Brain microvascular endothelial cell (primary cell): ENCODE measurements around the gene PCDHGA8.

Experiments
- DNase-seq: peaks from one replicate; pipeline ENCODE4 v3.0.0-alpha.2; 2020
- H3K27ac ChIP-seq: fragments of 250-450 bp; sonication (Bioruptor Pico); 2 replicates; pipeline ENCODE4 v1.5.1; 2020; ENCODE audit warnings: mild to moderate bottlenecking, moderate library complexity
- H3K27me3 ChIP-seq: fragments of 250-450 bp; sonication (Bioruptor Pico); replicated peaks from 2 replicates; pipeline ENCODE4 v1.5.1; 2020; ENCODE audit warnings: mild to moderate bottlenecking
- H3K36me3 ChIP-seq: fragments of 250-450 bp; sonication (Bioruptor Pico); replicated peaks from 2 replicates; pipeline ENCODE4 v1.5.1; 2020; ENCODE audit warnings: mild to moderate bottlenecking
- H3K4me3 ChIP-seq: 2 replicates; pipeline ENCODE4 v1.5.1; 2011; ENCODE audit warnings: low read depth, mild to moderate bottlenecking, control low read depth, low read length, moderate library complexity
- in situ Hi-C: cut with HindIII; loops from 2 replicates; pipeline ENCODE4 v1.10.0; 2017; ENCODE audit warnings: low sequenced_read_pairs, low pct_ligation_motif_present
- TF ChIP-seq, protein P1 (sequence below): IDR thresholded peaks from 2 replicates; pipeline ENCODE4 v1.5.1; 2011; ENCODE audit warnings: low read depth, mild to moderate bottlenecking, moderate library complexity, low read length, control low read depth, inconsistent platforms; ENCODE audit errors: missing control alignments

Gene PCDHGA8

DNA sequence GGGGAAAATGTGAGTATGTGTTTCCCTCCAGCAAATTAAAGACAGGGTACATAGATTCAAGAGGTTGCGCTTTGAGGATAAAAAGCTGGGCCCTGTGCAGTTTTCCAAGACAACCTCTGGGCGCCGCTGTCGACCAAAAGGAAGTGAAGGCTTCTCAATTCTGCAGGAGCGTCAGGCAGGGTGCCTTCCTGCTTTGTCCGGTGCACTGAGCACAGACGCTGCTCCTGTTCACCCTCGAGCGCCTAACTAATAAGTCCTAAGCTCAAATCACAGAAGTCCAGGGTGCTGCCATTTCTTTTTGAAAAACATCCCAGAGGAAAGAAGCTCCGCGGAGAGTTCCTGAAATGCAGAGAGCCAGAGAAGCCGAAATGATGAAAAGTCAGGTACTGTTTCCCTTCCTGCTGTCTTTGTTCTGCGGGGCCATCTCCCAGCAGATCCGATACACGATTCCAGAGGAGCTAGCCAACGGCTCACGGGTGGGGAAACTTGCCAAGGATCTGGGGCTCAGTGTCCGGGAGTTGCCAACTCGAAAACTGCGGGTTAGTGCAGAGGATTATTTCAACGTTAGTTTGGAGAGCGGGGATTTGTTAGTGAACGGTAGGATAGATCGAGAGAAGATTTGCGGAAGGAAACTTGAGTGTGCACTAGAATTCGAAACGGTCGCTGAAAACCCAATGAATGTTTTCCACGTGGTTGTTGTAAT, 42.4 kb upstream of the PCDHGA8 start, which contains the start of gene PCDHGB1:
Gene PCDHGB1, plus strand, starts transcription at position 183 of the 703 bp plus-strand sequence. Its CDS starts 162 bp downstream, at position 345.
- H3K36me3 ChIP-seq: no peaks in the 10 kb centered on the region
- in situ Hi-C loops: no loop called here
- TF ChIP-seq, protein P1, sequence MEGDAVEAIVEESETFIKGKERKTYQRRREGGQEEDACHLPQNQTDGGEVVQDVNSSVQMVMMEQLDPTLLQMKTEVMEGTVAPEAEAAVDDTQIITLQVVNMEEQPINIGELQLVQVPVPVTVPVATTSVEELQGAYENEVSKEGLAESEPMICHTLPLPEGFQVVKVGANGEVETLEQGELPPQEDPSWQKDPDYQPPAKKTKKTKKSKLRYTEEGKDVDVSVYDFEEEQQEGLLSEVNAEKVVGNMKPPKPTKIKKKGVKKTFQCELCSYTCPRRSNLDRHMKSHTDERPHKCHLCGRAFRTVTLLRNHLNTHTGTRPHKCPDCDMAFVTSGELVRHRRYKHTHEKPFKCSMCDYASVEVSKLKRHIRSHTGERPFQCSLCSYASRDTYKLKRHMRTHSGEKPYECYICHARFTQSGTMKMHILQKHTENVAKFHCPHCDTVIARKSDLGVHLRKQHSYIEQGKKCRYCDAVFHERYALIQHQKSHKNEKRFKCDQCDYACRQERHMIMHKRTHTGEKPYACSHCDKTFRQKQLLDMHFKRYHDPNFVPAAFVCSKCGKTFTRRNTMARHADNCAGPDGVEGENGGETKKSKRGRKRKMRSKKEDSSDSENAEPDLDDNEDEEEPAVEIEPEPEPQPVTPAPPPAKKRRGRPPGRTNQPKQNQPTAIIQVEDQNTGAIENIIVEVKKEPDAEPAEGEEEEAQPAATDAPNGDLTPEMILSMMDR: peak; percentile 63
- peak within 1 kb of the TSS; percentile 17 for H3K4me3 ChIP-seq
- DNase-seq: peak; percentile 9
- no peaks in the 10 kb centered on the region for H3K27me3 ChIP-seq
- no peak within 1 kb of the TSS for H3K27ac ChIP-seq

DNA sequence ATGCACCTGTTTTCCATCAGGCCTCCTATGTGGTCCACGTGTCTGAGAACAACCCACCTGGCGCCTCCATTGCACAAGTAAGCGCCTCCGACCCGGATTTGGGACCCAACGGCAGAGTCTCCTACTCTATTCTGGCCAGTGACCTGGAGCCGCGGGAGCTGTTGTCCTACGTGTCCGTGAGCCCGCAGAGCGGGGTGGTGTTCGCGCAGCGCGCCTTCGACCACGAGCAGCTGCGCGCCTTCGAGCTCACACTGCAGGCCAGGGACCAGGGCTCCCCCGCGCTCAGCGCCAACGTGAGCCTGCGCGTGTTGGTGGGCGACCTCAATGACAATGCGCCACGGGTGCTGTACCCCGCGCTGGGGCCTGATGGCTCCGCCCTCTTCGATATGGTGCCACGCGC, 40.8 kb upstream of the PCDHGA8 start:
- TF ChIP-seq, protein P1: no peak
- no peaks in the 10 kb centered on the region for H3K27me3 ChIP-seq

DNA sequence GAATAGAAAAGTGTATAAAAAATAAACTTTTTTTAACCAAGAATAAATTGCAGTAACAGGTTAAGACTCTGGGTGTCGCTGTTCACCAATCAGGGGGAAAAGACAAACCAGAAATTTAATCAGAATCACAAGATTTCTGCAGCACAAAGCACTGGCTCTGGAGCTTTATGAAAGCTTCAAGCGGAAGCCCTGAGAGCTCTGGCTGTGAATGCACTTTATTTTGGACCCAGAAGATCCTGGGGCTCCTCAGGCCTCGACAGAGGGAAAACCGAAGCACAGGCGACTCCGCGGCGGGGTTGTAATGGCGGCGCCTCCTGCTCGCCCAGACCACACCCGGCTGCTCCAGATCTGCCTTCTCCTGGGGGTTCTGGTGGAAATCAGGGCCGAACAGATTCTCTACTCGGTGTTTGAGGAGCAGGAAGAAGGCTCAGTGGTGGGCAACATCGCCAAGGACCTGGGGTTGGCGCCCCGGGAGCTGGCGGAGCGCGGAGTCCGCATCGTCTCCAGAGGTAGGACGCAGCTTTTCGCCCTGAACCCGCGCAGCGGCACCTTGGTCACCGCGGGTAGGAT, 37.4 kb upstream of the PCDHGA8 start, which contains the start of gene PCDHGA4:
Gene PCDHGA4, plus strand, starts transcription at position 122 of the 570 bp plus-strand sequence. Its CDS starts 87 bp downstream, at position 209.
- Histone ChIP-seq H3K36me3 (no peaks in the 10 kb centered on the region), H3K27ac (no peak within 1 kb of the TSS), H3K27me3 (no peaks in the 10 kb centered on the region), H3K4me3 (peak within 1 kb of the TSS; percentile 31)
- in situ Hi-C loops: no loop called here
- no peak for DNase-seq
- TF ChIP-seq, protein P1: peak; percentile 37

More for the DNA sequence above, 40.8 kb upstream of the PCDHGA8 start:
- Histone ChIP-seq H3K36me3 (no peaks in the 10 kb centered on the region), H3K4me3 (no peak overlapping the region), H3K27ac (no peak overlapping the region)
- in situ Hi-C loops: no loop called here
- DNase-seq: no peak

DNA sequence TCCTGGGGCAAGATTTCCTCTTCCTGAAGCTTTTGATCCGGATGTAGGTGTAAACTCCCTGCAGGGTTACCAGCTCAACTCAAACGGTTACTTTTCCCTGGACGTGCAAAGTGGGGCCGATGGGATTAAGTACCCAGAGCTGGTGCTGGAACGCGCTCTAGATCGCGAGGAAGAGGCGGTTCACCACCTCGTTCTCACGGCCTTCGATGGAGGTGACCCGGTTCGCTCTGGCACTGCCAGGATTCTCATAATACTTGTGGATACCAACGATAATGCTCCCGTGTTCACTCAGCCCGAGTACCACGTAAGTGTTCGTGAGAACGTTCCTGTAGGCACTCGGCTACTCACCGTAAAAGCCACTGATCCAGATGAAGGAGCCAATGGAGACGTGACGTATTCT, 36.8 kb upstream of the PCDHGA8 start:
- no peak overlapping the region for H3K27ac ChIP-seq
- H3K4me3 ChIP-seq: no peak overlapping the region
- no peak for DNase-seq
- in situ Hi-C loops: no loop called here
- no peaks in the 10 kb centered on the region for H3K27me3 ChIP-seq
- H3K36me3 ChIP-seq: no peaks in the 10 kb centered on the region
- TF ChIP-seq, protein P1: no peak

DNA sequence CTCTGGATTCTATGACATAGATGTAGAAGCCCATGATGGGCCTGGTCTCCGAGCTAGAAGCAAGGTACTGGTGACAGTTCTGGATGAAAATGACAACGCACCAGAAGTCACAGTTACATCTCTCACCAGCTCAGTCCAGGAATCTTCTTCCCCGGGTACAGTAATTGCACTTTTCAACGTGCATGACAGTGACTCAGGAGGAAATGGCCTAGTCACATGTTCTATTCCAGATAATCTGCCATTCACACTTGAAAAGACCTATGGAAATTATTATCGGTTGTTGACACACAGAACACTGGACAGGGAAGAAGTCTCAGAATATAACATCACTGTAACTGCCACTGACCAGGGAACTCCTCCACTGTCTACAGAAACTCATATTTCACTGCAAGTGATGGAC, 36.3 kb upstream of the PCDHGA8 start:
- TF ChIP-seq, protein P1: no peak
- Histone ChIP-seq H3K27me3 (no peaks in the 10 kb centered on the region), H3K27ac (no peak overlapping the region), H3K36me3 (no peaks in the 10 kb centered on the region), H3K4me3 (no peak overlapping the region)
- in situ Hi-C loops: no loop called here
- no peak for DNase-seq
